ENCODE measurements around the gene LRCH1. TPM values are rescaled to one million over a fixed set of nuclear protein-coding genes. Genes with fewer than 3 reads are reported as not detected.

Gene LRCH1
- total RNA-seq, 4 donors from 2014 or later = 29.1 to 55.6 (median 36.2) TPM

GRCh38 chr13:46535002-46535401 lies 18.0 kb upstream of the LRCH1 start:
- intact Hi-C loops (cut with DNase I; ENCODE audit: low total_unique reads) = no loop called here

GRCh38 chr13:46535825-46536224 lies 17.1 kb upstream of the LRCH1 start:
- Histone ChIP-seq H3K9me3 (no peaks in the 10 kb centered on the region), H3K4me3 (no peak overlapping the region), H3K36me3 (no peaks in the 10 kb centered on the region), H3K27me3 (no peaks in the 10 kb centered on the region), H3K4me1 (no peaks in the 10 kb centered on the region), H3K27ac (no peak overlapping the region)
- TF ChIP-seq POLR2A (IDR thresholded peaks at IDR 0.05) (no peak), CTCF (IDR thresholded peaks at IDR 0.05) (no peak)
- DNase-seq = no peak
- intact Hi-C loops (cut with DNase I; ENCODE audit: low total_unique reads) = no loop called here

More at GRCh38 chr13:46535002-46535401, 18.0 kb upstream of the LRCH1 start:
- TF ChIP-seq CTCF (IDR thresholded peaks at IDR 0.05) (no peak), POLR2A (IDR thresholded peaks at IDR 0.05) (no peak)
- no peak overlapping the region for H3K4me3 ChIP-seq
- no peak for DNase-seq
- H3K27ac ChIP-seq = no peak overlapping the region
- no peaks in the 10 kb centered on the region for H3K4me1 ChIP-seq
- no peaks in the 10 kb centered on the region for H3K36me3 ChIP-seq
- H3K9me3 ChIP-seq = no peaks in the 10 kb centered on the region
- no peaks in the 10 kb centered on the region for H3K27me3 ChIP-seq

DNA sequence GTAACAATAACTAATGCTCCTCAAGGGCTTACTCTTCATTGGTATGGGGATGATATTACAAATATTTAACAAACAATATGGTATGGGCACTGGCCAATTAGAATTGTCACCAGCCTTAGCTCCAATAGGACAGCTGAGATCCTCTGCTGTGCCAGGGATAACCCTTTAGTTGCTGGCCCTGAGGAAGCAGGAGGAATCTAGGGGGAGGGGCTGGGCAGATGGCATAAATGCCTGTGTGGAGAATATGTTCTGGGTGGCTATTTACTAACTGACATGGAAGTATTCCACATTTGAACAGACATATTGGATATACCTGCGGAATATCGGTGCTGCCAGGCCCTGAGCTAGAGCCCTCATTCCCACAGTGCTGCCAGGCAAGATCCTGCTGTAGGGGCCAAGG lies 16.6 kb upstream of the LRCH1 start:
- intact Hi-C loops (cut with DNase I; ENCODE audit: low total_unique reads) = no loop called here
- Histone ChIP-seq H3K36me3 (no peaks in the 10 kb centered on the region), H3K27me3 (no peaks in the 10 kb centered on the region), H3K4me3 (no peak overlapping the region), H3K27ac (no peak overlapping the region), H3K4me1 (no peaks in the 10 kb centered on the region), H3K9me3 (no peaks in the 10 kb centered on the region)
- no peak for DNase-seq
- TF ChIP-seq CTCF (IDR thresholded peaks at IDR 0.05) (no peak), POLR2A (IDR thresholded peaks at IDR 0.05) (no peak)

- Histone ChIP-seq H3K27ac (no peak overlapping the region), H3K4me1 (no peaks in the 10 kb centered on the region), H3K27me3 (no peaks in the 10 kb centered on the region), H3K9me3 (no peaks in the 10 kb centered on the region), H3K36me3 (no peaks in the 10 kb centered on the region), H3K4me3 (no peak overlapping the region)
- TF ChIP-seq CTCF (IDR thresholded peaks at IDR 0.05) (no peak), POLR2A (IDR thresholded peaks at IDR 0.05) (no peak)
- intact Hi-C loops (cut with DNase I; ENCODE audit: low total_unique reads) = no loop called here
- DNase-seq = no peak
These were observed 13.7 kb upstream of the LRCH1 start for GRCh38 chr13:46539231-46539630.

GRCh38 chr13:46541210-46541609 lies 11.8 kb upstream of the LRCH1 start:
- no peak overlapping the region for H3K27ac ChIP-seq
- H3K27me3 ChIP-seq = no peaks in the 10 kb centered on the region
- H3K4me1 ChIP-seq = no peaks in the 10 kb centered on the region
- TF ChIP-seq CTCF (IDR thresholded peaks at IDR 0.05) (no peak), POLR2A (IDR thresholded peaks at IDR 0.05) (no peak)
- H3K4me3 ChIP-seq = no peak overlapping the region
- no peak for DNase-seq
- no peaks in the 10 kb centered on the region for H3K9me3 ChIP-seq
- intact Hi-C loops (cut with DNase I; ENCODE audit: low total_unique reads) = no loop called here
- no peaks in the 10 kb centered on the region for H3K36me3 ChIP-seq
